Nephron progenitor cell (in vitro differentiated cells): ENCODE data around the gene FLNC.
A peak's percentile ranks its signal among the peaks of the same experiment; 100 is the strongest.

Experiments
- DNase-seq: peaks from one replicate; pipeline ENCODE4 v3.0.0; 2021
- H3K27ac Mint-ChIP-seq: 2 replicates; pipeline ENCODE4 v1.8.0; 2021; ENCODE audit warnings: mild to moderate bottlenecking, moderate library complexity, mixed read lengths
- H3K27me3 Mint-ChIP-seq: 2 replicates; pipeline ENCODE4 v1.8.0; 2021; ENCODE audit warnings: mild to moderate bottlenecking, low read depth, mixed read lengths; ENCODE audit not compliant: poor library complexity
- H3K36me3 Mint-ChIP-seq: 2 replicates; pipeline ENCODE4 v1.8.0; 2021; ENCODE audit warnings: low read depth, mixed read lengths
- H3K4me1 Mint-ChIP-seq: 2 replicates; pipeline ENCODE4 v1.8.0; 2021; ENCODE audit warnings: mixed read lengths
- H3K4me3 Mint-ChIP-seq: 2 replicates; pipeline ENCODE4 v1.8.0; 2021; ENCODE audit warnings: mild to moderate bottlenecking, moderate library complexity, mixed read lengths
- H3K9me3 Mint-ChIP-seq: 2 replicates; pipeline ENCODE4 v1.8.0; 2021; ENCODE audit warnings: mild to moderate bottlenecking, moderate library complexity, mixed read lengths
- CTCF ChIP-seq: fragments of 200-600 bp; sonication (generic); IDR thresholded peaks from 2 replicates; pipeline ENCODE4 v1.5.0; 2021; ENCODE audit warnings: antibody characterized with exemption

The FLNC gene

DNA sequence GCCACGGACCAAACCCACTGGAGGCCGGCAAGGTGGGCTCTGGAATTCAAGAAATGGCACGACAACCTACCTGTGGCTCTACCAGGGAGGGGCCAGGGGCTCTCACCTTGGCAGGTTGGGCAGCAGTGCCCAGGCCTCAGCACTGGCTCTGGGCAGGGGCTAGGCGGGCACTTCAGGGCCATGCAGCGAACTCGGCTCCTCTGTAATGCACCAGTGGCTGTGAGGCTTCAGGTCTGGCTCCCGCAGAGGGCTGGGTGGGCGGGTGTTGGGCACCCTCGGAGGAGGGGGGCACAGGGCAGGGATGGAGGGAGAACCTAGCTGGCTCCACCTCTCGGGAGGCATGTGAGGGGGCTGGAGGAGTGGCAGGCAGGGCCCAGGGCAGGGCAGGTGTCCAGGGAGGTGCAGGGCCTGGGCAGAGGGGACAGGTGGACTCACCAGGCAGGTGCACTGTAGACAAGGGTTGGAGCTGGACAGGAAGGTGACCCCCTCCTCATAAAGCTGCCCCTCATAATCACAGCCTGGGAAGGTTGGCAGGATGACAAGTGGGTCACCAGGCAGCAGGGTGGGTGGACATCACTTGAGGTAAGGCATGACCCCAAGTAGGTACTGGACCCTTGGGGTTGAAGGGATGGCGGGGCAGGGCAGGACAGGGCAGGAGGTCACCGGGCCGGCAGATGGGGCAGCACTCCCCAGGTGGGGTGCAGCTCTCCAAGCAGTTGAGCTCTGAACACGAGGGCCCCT lies 73.6 kb downstream of the FLNC start:
- peaks cover 20% of the 10 kb centered on the region for H3K9me3 Mint-ChIP-seq
- H3K4me1 Mint-ChIP-seq = peaks cover 12% of the 10 kb centered on the region
- H3K27me3 Mint-ChIP-seq = no peaks in the 10 kb centered on the region

DNA sequence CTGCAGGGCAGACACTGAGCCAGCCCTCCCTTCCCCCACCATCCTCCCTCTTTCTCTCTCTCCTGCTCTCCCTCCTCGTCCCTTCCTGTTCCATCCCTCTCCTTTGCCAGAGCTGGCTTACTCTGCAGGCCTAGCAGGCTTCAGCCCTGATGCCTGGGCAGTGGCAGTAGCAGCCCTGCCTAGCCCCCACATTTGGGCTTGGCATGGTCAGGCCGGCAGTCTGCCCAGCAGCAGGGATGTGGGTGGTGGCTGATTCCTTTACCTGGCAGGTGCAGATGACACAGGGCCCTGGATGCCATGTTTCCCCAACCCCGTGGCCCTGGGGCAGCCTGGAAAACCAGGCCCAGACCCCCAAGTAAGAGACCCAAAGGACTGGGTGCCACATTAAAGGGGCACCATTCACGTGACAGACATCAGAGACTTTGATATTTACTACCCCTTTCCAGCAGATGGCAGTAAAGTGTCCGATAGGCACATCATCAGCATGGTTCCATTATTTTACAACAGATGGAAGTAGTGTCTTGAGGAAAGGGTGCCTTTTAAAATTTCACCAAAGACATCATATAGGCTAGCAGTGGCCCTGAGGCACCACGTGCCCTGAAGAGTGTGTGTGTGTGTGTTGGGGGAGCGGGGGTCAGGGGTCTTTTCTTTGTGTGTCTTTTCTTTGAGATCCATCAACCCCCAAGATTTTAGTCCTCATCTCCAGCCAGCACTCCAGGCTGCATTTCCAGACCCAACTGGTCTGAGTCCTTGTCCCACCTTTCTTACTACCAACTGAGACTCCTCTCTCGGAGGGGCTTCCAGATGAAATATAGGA lies 74.4 kb downstream of the FLNC start:
- TF ChIP-seq CTCF = peak; percentile 49
- no peak overlapping the region for H3K4me3 Mint-ChIP-seq
- peaks cover 15% of the 10 kb centered on the region for H3K9me3 Mint-ChIP-seq
- DNase-seq = no peak
- H3K4me1 Mint-ChIP-seq = peaks cover 20% of the 10 kb centered on the region
- peaks cover 60% of the 10 kb centered on the region for H3K36me3 Mint-ChIP-seq
- H3K27ac Mint-ChIP-seq = no peak overlapping the region
- no peaks in the 10 kb centered on the region for H3K27me3 Mint-ChIP-seq

More for the DNA sequence above, 73.6 kb downstream of the FLNC start:
- H3K4me3 Mint-ChIP-seq = no peak overlapping the region
- H3K27ac Mint-ChIP-seq = no peak overlapping the region
- no peak for DNase-seq
- no peak for TF ChIP-seq CTCF
- H3K36me3 Mint-ChIP-seq = peaks cover 67% of the 10 kb centered on the region

- TF ChIP-seq CTCF = no peak
- no peak for DNase-seq
- H3K27me3 Mint-ChIP-seq = peaks cover 3% of the 10 kb centered on the region
- no peak overlapping the region for H3K4me3 Mint-ChIP-seq
- H3K4me1 Mint-ChIP-seq = peaks cover 31% of the 10 kb centered on the region
- H3K9me3 Mint-ChIP-seq = peaks cover 6% of the 10 kb centered on the region
- no peak overlapping the region for H3K27ac Mint-ChIP-seq
- H3K36me3 Mint-ChIP-seq = peaks cover 44% of the 10 kb centered on the region
Observed at GRCh38 chr7:128906001-128906765, 76.0 kb downstream of the FLNC start.

GRCh38 chr7:128906766-128907559 lies 76.8 kb downstream of the FLNC start:
- peaks cover 39% of the 10 kb centered on the region for H3K4me1 Mint-ChIP-seq
- peaks cover 36% of the 10 kb centered on the region for H3K36me3 Mint-ChIP-seq
- H3K27me3 Mint-ChIP-seq = peaks cover 3% of the 10 kb centered on the region
- no peak overlapping the region for H3K27ac Mint-ChIP-seq
- H3K9me3 Mint-ChIP-seq = peaks cover under 1% of the 10 kb centered on the region
- H3K4me3 Mint-ChIP-seq = no peak overlapping the region
- no peak for DNase-seq
- no peak for TF ChIP-seq CTCF
